ENCODE measurements around the gene KIRREL2.
"Not testable (repeated sequence)": the region's sequence is repeated elsewhere in the genome, so short reads cannot be mapped to it uniquely, and the experiment has no call there.

KIRREL2 gene

DNA sequence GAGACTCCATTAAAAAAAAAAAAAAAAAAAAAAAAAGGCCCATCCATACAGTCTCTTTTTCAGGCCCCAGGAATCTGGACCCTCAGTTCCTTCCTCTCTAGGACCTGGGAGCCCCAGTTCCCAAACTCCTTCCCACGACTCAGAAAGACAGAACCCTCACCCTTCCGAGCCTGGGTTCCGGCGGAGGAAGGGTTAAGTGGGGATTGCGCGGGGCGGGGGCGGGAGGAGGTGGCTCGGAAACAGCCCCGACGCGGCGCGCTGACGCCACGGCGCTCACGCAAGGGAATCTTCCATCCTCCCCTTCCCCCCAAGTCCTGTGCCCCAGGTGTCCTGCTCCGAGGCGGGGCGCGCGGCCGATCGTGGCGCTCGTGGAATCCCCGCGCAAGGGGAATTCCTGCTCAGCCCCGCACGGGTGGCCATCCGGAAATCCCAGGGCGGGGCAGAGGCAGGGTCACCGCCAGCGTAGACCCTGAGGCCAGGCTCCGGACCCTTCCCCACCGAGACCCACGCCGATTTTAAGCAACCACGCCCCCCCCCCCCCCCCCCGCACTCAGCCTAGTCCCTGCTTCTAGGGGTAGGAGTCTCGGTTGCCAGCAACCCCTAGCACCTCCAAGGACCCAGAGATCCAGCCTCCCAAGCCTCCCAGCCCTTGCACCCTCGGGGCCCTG lies 43.0 kb downstream of the KIRREL2 start:
- DNase-seq: peak; percentile 86

DNA sequence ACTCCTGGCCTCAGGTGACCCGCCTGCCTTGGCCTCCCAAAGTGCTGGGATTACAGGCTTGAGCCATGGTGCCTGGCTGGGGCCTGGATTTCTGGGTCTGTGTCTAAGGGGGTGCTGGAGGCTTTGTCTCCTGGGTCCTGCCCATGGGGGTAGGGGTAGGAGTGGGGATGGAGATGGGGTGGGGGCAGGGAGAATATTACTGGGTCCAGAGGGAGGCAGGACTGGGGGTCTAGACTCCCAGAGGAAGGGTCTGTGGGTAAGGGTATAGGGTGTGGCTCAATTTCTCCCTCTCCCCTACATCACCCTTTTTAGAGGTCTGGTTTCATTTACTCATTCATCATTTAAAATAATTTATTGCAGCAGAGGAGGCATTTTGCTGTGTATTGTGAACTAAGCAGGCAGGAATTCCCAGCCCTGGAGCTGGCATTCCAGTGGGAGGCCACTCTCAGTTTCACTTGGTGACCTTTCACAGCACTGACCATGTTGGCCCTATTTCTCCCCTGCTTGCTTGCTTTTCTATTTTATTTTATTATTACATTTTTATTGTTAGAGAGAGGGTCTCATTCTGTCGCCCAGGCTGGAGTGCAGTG lies 44.4 kb downstream of the KIRREL2 start:
- peak; percentile 51 for DNase-seq

DNA sequence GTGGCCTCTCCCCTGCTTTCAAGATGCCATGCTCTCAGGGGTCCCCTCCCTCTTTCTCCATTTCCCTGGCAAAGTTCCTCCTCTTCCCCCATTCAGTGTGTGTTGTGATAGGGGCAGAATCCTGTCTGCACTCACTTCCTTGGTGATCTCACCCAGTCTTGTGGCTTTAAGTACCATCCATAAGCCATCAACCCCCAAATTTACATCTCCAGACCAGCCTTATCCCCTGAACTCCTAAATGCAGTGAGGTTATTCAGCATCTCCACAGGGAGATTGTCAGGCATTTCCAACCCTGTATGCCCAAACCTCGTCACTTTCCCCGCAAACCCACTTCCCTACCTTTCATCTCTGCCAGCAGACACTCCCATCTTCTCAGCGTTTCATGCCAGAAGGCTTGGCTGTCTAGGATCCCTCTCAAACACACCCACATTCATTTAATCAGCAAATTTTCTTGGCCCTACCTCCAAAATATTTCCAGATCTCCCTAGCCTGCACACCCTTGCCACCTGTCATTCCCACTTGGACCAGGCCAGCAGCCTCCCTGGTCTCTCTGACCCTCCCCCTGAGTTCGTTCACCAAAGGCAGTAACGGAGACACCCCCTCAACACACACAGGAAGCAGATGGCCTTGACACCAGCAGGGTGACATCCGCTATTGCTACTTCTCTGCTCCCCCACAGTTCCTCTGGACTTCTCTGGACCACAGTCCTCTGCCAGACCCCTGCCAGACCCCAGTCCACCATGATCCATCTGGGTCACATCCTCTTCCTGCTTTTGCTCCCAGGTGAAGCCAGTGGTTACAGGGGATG lies 45.3 kb downstream of the KIRREL2 start, which contains the start of gene HCST:
HCST (plus strand) TSS at position 676 of the 808 bp plus-strand sequence; CDS start at position 741, 65 bp downstream.
- peak; percentile 57 for DNase-seq

DNA sequence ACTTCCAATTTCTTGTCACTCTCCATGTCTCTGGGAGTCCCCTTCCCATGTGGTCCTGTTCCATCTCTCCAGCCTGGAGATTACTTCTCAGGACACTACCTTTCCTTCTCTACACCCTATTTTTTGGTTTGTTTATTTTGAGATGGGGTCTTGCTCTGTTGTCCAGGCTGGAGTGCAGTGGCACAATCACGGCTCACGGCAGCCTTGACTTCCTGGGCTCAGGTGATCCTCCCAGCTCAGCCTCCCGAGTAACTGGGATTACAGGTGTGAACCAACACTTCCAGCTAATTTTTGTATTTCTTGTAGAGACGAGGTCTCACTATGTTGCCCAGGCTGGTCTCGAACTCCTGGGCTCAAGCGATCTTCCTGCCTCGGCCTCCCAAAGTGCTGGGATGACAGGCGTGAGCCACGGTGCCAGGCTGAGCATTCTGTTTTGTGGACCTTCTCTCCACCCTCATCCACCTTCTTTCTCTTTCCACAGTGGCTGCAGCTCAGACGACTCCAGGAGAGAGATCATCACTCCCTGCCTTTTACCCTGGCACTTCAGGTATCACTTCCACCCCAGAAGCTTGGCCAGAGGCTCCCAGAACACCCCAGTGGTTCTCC lies 46.3 kb downstream of the KIRREL2 start:
- DNase-seq: no peak

DNA sequence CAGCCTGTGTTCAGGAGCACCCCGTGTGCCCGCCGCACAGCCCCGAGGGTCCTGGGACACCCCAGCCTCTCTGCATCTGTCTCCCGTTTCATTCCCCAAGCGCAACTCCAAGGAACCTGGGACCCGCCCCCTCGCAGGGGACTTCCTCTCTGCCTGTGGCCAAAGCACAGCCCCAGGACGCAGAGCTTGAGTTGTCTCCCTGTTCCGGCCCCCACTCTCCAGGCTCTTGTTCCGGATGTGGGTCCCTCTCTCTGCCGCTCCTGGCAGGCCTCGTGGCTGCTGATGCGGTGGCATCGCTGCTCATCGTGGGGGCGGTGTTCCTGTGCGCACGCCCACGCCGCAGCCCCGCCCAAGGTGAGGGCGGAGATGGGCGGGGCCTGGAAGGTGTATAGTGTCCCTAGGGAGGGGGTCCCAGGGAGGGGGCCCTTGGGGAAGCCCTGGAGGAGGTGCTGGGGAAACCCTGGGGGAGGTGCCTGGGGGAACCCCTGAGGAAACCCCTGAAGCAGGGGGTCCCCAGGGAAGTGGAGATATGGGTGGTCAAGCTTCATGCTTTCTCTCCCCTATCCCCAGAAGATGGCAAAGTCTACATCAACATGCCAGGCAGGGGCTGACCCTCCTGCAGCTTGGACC lies 47.0 kb downstream of the KIRREL2 start:
- peak; percentile 86 for DNase-seq

DNA sequence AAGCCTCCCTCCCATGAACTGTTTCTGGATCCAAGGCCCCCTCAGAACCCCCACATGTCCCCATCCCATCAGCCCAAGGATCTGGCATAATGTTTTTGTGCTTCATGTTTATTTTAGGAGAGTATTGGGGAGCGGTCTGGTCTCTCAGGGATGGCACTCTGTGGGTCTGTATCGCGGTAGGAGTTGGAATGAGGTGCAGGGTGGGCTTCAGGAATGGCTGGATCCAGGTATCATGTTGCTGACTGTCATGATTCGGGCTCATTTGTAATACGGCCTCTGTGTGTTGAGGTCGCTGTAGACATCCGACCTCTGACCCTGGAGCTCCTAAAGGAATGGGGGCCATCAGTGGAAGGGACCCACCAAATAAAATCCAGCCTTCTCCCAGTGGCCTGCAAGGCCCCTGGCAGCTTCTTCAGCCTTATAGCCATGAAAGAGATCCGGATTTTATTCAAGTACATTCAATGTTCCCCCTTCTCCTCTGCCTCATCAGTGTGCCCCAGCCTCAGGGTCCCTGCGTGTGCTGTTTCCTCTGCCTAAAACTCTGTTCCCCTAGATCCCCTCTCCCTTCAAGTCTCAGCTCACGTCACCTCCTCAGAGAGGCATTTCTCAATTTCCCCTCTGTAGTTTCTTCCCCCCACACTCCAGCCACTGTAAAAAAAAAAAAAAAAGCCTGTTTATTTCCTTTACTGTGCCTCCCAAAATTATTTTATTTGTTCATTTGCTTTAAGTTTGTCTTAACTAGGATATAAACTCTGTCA lies 47.8 kb downstream of the KIRREL2 start:
- DNase-seq: peak; percentile 69

DNA sequence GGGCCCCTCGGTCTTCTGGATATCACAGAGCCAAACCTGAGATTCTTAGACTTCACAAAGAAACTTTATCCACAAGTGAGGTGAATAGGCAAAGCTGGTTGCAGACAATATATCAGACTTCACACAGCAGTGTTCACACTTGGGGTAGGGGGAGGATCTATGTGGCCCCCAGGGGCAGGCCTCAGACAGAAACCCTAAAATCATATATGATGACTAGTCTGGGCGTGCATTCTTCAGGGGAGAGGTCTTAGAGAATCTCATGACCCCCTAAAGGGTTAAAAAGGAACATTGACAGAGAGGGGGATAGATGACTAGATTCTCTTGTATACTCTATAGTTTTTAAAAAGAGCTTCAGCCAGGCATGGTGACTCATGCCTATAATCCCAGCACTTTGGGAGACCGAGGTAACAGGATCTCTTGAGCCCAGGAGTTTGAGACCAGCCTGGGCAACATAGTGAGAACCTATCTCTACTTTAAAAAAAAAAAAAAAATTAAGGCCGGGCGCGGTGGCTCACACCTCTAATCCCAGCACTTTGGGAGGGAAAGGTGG lies 48.5 kb downstream of the KIRREL2 start:
- DNase-seq: no peak

DNA sequence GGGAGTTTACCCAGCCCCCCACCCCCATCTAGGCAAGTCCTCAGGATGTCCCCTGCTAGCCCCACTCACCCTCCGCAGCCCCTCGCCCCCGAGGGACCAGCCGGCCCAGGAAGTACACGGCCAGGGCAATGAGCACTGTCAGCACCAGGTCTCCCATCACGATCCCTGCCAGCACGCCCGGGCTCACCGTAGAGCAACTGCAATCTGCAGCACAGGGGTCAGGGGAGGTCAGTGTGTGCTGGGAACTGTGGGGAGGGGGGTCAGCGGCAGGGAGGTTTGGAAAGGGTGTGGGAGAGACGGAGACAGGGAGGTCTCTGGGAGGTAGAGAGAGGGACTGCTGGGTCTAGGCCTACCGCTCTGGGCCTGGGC lies 50.6 kb downstream of the KIRREL2 start:
- DNase-seq: no peak

DNA sequence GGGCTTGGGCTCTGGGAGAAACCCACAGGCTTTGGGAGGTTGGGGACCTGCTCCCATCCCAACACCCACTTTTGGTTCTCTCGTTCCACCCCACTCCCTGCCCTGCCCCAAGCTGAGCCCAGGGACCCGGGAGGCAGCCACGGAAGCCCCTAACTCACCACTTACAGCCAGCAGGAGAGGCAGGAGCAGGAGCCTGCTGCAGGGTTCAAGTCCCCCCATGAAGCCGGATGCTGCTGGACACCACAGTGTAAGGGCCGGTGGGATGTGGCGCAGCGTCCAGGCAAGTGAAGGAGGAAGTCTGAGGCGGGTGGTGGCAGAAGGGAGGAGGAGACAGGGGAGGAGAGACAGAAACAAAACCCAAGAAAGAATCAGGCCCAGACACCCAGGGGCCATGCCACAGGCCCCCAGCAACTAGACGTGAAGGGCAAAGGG lies 51.3 kb downstream of the KIRREL2 start, which contains the start of gene TYROBP:
TYROBP (minus strand) TSS at position 286 of the 432 bp plus-strand sequence; CDS start at position 219, 67 bp downstream.
- DNase-seq: peak; percentile 73

DNA sequence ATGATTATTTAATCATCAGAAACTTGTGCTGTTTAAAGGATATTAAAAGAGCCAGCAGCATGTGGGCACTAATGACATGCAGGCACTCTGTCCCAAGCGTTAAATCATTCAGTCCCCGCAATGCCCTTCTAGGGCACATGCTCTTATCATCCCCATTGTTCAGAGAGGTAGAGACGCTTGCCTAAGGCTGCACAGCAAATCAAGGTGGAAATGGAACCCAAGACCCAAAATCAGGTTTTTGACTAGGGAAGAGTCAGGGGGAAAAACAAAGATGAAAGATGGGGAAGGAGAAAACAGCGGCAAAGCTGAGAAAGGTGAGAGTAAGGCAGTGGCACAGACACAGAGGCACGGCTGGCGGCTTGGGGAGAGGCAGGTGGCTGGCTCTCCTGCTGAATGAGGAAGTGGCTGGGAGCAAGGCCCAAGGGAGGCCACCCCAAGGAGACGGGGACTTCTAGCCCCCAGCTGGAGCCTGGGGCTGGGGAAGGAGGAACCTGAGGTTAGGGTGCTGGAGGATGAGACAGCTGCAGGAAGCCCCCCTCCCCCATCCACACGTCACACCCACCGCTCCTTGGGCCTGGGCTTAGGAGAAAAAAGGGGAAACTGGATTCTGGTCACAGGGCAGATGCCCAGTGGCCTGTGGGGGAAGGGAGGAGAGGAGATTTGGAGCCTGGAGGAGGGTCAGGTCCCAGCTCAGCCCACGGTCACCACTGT lies 52.4 kb downstream of the KIRREL2 start:
- DNase-seq: peak; percentile 98

DNA sequence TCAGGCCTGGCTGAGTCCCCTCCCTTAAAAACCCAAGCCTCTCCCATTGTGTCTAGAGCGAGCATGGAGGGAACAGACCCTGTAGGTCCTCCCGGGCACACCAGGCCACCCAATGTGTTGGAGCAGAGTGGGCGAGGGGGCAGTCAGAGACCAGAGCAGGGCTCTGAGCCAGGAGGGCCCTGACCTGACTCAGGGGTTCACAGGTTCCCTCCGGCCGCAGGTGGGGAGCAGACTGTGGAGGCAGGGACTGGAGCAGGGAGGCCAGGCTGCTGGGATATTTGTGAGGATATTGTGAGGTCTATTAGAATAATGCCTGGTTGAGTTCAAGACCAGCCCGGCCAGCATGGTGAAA lies 52.9 kb downstream of the KIRREL2 start:
- DNase-seq: no peak

DNA sequence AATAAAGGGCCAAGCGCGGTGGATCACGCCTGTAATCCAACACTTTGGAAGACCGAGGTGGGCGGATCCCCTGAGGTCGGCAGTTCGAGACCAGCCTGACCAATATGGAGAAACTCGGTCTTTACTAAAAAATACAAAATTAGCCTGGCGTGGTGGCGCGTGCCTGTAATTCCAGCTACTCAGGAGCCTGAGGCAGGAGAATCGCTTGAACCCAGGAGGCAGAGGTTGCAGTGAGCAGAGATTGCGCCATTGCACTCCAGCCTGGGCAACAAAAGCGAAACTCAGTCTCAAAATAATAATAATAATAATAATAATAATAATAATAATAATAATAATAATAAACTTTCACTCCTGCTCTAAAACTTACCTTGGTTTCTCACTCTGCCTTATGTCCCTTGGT lies 53.6 kb downstream of the KIRREL2 start:
- not testable (repeated sequence) for DNase-seq

DNA sequence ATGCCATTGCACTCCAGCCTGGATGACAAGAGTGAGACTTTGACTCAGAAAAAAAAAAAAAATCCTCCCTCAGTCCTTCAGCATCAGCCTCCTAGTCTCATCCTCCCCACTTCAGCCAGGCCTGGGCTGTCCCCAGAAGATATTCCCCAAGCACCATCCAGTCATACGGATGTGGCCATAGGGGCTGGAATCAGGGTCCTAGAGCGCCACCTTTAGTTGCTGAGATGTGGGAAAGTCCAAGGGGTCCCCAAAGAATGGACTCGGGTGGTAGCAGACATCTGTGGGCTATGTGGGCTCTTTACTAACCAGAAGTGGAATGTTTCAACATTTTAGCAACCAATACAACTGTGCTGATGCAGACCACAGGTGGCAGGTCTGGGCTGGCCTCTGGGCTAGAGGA lies 54.5 kb downstream of the KIRREL2 start:
- peak; percentile 33 for DNase-seq

DNA sequence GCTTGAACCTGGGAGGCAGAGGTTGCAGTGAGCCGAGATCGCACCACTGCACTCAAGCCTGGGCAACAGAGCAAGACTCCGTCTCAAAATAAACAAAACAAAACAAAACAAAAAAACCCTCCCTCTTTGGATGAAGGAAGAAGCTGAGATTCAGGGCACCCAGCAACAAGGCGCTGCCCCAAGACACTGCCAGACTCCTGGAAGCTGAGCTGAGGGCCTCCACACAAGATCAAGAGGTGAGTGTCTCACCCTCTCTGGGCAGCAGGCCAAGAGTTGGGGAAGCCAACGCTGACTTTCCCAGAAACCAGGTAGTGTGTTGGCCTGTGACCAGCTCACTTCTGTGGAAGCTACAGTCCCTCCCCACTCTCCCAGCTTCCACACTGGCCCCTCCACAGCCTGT lies 55.1 kb downstream of the KIRREL2 start:
- DNase-seq: peak; percentile 25

DNA sequence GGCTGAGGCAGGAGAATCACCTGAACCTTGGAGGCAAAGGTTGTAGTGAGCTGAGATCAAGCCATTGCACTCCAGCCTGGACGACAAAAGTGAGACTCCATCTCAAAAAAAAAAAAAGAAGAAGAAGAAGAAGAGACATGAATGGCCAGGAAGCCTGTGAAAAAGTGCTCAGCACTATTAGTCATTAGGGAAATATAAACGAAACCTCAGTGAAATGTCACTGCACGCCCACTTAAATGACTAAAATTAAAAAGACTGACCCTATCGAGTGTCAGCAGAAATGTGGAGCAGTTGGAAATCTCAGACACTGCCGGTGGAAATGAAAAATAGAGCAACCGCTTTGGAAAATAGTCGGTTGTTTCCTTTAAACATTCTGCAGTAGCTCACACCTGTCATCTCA lies 56.9 kb downstream of the KIRREL2 start:
- DNase-seq: peak; percentile 93

DNA sequence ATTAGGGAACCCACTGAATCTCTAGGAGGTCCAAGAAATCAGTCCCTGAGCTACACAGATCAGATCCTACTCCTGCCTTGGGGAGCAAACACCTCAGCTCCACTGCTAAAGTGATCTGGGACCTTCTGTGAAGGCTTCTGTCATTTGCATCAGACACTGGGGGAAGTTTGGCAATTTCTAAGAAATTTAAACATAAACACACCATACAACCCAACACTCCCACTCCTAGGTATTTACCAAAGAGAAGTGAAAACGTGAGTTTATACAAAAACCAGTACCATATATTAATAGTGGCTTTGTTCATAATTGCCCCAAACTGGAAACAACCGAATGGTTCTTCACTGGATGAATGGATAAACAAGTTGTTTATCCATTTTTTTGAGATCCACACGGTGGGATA lies 58.7 kb downstream of the KIRREL2 start:
- peak; percentile 64 for DNase-seq
